ENCODE data around the gene KERA.

DNA sequence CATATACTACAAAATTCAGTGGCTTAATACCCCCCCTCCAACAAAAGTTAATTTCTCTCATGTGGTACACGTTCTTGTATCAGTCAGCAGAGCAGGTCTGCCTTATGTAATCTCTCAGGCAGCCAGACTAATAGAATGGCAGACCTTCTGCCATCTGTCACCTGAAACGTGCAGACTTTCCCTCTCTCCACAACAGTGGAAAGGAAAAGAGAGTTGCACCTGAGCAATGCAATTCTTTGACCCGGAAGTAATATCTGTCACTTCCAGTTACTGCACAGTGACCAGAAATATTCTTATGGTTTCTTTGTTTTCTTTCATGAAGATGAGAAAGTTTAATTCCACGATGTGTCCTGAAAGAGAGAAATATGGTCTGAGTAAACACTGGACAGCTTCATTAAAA, 14.4 kb downstream of the KERA start:
- no peak for TF ChIP-seq POLR2A (IDR thresholded peaks at IDR 0.05; ENCODE audit: low read length)
- no peak for TF ChIP-seq GATA1 (IDR thresholded peaks at IDR 0.05; ENCODE audit: low read depth, low read length)

All from erythroblast (primary cell).